ENCODE measurements around the gene NRG4.
"Not testable (repeated sequence)": the region's sequence is repeated elsewhere in the genome, so short reads cannot be mapped to it uniquely, and the experiment has no call there.

NRG4 gene

GRCh38 chr15:76011627-76012551, at the start of gene NRG4:
Gene NRG4 (minus strand): TSS chr15:76012424. CDS start chr15:76011230, 1,194 bp downstream.
- FAIRE-seq (no peak), DNase-seq (ENCODE audit: insufficient read length, low spot score) (no peak)

GRCh38 chr15:76061700-76062099, 49.5 kb upstream of the NRG4 start:
- FAIRE-seq = no peak
- DNase-seq (ENCODE audit: insufficient read length, low spot score) = no peak

GRCh38 chr15:76060118-76060989, 48.1 kb upstream of the NRG4 start:
- DNase-seq (ENCODE audit: insufficient read length, low spot score) (no peak), FAIRE-seq (no peak)

- FAIRE-seq = no peak
- peak; percentile 46 for DNase-seq (ENCODE audit: insufficient read length, low spot score)
Observed at GRCh38 chr15:76059320-76060117, 47.3 kb upstream of the NRG4 start, which contains the start of gene TMEM266. Gene TMEM266 (plus strand): TSS chr15:76059985. CDS start chr15:76134264, 74,279 bp downstream.

GRCh38 chr15:76058714-76059319, 46.6 kb upstream of the NRG4 start:
- DNase-seq (ENCODE audit: insufficient read length, low spot score) (peak; percentile 23), FAIRE-seq (peak; percentile 23)

- FAIRE-seq = no peak
- DNase-seq (ENCODE audit: insufficient read length, low spot score) = peak; percentile 35
Observed at GRCh38 chr15:76057332-76058000, 45.2 kb upstream of the NRG4 start.

GRCh38 chr15:76056931-76057330, 44.7 kb upstream of the NRG4 start:
- FAIRE-seq (no peak), DNase-seq (ENCODE audit: insufficient read length, low spot score) (no peak)

- not testable (repeated sequence) for FAIRE-seq
Observed at GRCh38 chr15:76054201-76054600, 42.0 kb upstream of the NRG4 start.

GRCh38 chr15:76038512-76038911, 26.3 kb upstream of the NRG4 start:
- DNase-seq (ENCODE audit: insufficient read length, low spot score) (no peak), FAIRE-seq (no peak)

More at GRCh38 chr15:76054201-76054600, 42.0 kb upstream of the NRG4 start:
- DNase-seq (ENCODE audit: insufficient read length, low spot score) = not testable (repeated sequence)

GRCh38 chr15:76035593-76035992, 23.4 kb upstream of the NRG4 start:
- DNase-seq (ENCODE audit: insufficient read length, low spot score) (no peak), FAIRE-seq (no peak)

GRCh38 chr15:76034111-76034510, 21.9 kb upstream of the NRG4 start:
- FAIRE-seq (no peak), DNase-seq (ENCODE audit: insufficient read length, low spot score) (no peak)

GRCh38 chr15:76033438-76033837, 21.2 kb upstream of the NRG4 start:
- DNase-seq (ENCODE audit: insufficient read length, low spot score) (no peak), FAIRE-seq (no peak)

- no peak for FAIRE-seq
Observed at GRCh38 chr15:76032046-76032445, 19.8 kb upstream of the NRG4 start.

GRCh38 chr15:76024021-76024768, 12.0 kb upstream of the NRG4 start:
- DNase-seq (ENCODE audit: insufficient read length, low spot score) = no peak
- no peak for FAIRE-seq

More at GRCh38 chr15:76032046-76032445, 19.8 kb upstream of the NRG4 start:
- no peak for DNase-seq (ENCODE audit: insufficient read length, low spot score)

GRCh38 chr15:76013470-76013869, 1.2 kb upstream of the NRG4 start:
- DNase-seq (ENCODE audit: insufficient read length, low spot score); FAIRE-seq: not testable (repeated sequence)

- DNase-seq (ENCODE audit: insufficient read length, low spot score) (no peak), FAIRE-seq (no peak)
Observed at GRCh38 chr15:76010613-76011012, 1.6 kb downstream of the NRG4 start.

GRCh38 chr15:76006136-76006778, 6.0 kb downstream of the NRG4 start:
- FAIRE-seq = no peak

GRCh38 chr15:76003364-76003763, 8.9 kb downstream of the NRG4 start:
- DNase-seq (ENCODE audit: insufficient read length, low spot score) (no peak), FAIRE-seq (no peak)

More at GRCh38 chr15:76006136-76006778, 6.0 kb downstream of the NRG4 start:
- DNase-seq (ENCODE audit: insufficient read length, low spot score) = no peak

All from HTR-8/SVneo (cell line).